Choroid plexus epithelial cell (primary cell): ENCODE data around the gene ALG9.
A peak's percentile ranks its signal among the peaks of the same experiment; 100 is the strongest.

Experiments used
- DNase-seq: peaks from one replicate; pipeline ENCODE4 v3.0.0-alpha.2; 2010; ENCODE audit warnings: low read depth
- H3K4me3 ChIP-seq: 2 replicates; pipeline ENCODE4 v1.5.1; 2011; ENCODE audit warnings: low read depth, mild to moderate bottlenecking, control low read depth, low read length, moderate library complexity
- CTCF ChIP-seq: conservative IDR thresholded peaks from 2 replicates; pipeline ENCODE4 v1.5.1; 2011; ENCODE audit warnings: low read depth, mild to moderate bottlenecking, control low read depth, inconsistent platforms, low read length, moderate library complexity

The ALG9 gene

GRCh38 chr11:111801135-111801534 is 70.2 kb downstream of the ALG9 start:
- no peak for TF ChIP-seq CTCF
- DNase-seq, result peak; percentile 25

GRCh38 chr11:111798279-111798678 is 73.1 kb downstream of the ALG9 start:
- DNase-seq, result no peak
- no peak overlapping the region for H3K4me3 ChIP-seq
- TF ChIP-seq CTCF, result no peak

More at GRCh38 chr11:111801135-111801534, 70.2 kb downstream of the ALG9 start:
- no peak overlapping the region for H3K4me3 ChIP-seq

- no peak for TF ChIP-seq CTCF
- peak; percentile 67 for DNase-seq
Measured at GRCh38 chr11:111797145-111797581, 74.2 kb downstream of the ALG9 start.

GRCh38 chr11:111796696-111797095 is 74.7 kb downstream of the ALG9 start:
- DNase-seq, result no peak
- H3K4me3 ChIP-seq, result no peak overlapping the region
- no peak for TF ChIP-seq CTCF

More at GRCh38 chr11:111797145-111797581, 74.2 kb downstream of the ALG9 start:
- no peak overlapping the region for H3K4me3 ChIP-seq

- TF ChIP-seq CTCF, result no peak
- DNase-seq, result peak; percentile 41
- H3K4me3 ChIP-seq, result no peak overlapping the region
Measured at GRCh38 chr11:111795334-111795985, 75.9 kb downstream of the ALG9 start.

- TF ChIP-seq CTCF, result no peak
- peak; percentile 50 for DNase-seq
- H3K4me3 ChIP-seq, result no peak overlapping the region
Measured at GRCh38 chr11:111793863-111794262, 77.5 kb downstream of the ALG9 start.

GRCh38 chr11:111792955-111793500 is 78.4 kb downstream of the ALG9 start:
- peak; percentile 44 for DNase-seq
- no peak overlapping the region for H3K4me3 ChIP-seq
- TF ChIP-seq CTCF, result no peak
